GM18519 (cell line): ENCODE measurements around the gene GINS3.
A peak's percentile ranks its signal among the peaks of the same experiment; 100 is the strongest.
"Not testable (repeated sequence)": the region's sequence is repeated elsewhere in the genome, so short reads cannot be mapped to it uniquely, and the experiment has no call there.

ENCODE experiments used
- ATAC-seq: cut with Tn5 transposase; IDR thresholded peaks from one replicate; pipeline ENCODE4 v1.9.1; 2021; ENCODE audit warnings: mild to moderate bottlenecking, moderate library complexity; ENCODE audit not compliant: unreplicated experiment, low FRiP score

The GINS3 gene

GRCh38 chr16:58385218-58385773, 7.0 kb upstream of the GINS3 start:
- ATAC-seq: no peak

DNA sequence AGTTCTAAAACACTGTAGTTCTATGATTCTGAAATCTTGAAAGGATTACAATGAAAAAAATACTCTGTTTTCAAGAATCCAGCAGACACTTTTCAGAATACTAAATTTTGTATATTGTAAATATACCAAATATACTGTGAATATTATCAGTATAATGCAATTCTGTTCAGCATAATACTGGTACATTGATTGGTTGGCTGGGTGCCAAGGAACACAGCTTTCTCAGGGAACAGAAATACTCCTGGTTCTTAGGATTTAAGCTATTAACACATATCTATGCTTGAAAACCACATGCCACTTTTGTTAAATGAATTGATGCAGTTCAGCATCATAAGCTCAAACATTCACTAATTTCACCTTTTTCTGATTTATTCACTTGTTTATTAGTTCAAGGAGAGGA, 2.5 kb upstream of the GINS3 start:
- ATAC-seq: no peak

- peak; percentile 10 for ATAC-seq
Observed at GRCh38 chr16:58393138-58393504, 850 bp downstream of the GINS3 start.

- not testable (repeated sequence) for ATAC-seq
Observed at GRCh38 chr16:58396897-58397296, 4.6 kb downstream of the GINS3 start.

DNA sequence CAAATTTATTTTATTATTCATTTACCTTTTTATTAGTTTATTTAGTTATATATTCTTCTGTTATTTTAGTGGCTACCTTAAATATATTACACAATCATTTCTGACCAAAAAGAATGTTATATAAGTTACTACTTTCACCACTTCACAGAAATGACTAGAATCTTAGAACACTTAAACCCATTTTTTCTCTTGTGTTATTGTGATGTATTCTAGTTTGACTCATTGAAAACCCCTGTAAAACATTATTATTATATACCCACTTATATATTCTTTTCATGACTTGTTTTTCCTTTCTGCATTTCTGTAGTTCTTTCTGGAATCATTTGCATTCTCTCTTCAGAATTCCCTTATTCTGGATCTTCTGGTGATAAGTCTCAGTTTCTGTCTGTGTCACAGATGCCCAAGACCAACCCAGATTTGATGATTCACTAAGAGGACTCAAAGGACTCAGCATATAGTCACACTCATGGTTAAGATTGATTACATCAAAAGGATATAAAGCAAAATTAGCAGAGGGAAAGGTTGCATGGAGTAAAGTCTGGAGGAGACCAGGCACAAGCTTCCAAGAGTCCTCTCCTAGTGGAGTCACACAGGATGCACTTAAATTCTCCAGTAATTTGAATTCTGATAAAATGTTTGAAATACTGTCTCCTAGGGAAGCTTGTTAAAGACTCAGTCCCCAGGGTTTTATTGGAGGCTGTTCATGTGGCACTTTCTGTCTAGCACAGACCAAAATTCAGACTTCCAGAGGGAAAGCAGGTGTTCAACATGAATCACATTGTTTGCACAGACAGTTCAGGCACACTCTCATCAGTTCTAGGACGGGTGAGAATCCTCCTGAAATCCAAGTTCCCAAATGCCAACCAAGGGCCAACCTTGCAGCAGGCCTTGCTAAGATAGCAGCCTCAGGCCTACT, 7.7 kb downstream of the GINS3 start:
- no peak for ATAC-seq

GRCh38 chr16:58401305-58401704, 9.0 kb downstream of the GINS3 start:
- not testable (repeated sequence) for ATAC-seq

DNA sequence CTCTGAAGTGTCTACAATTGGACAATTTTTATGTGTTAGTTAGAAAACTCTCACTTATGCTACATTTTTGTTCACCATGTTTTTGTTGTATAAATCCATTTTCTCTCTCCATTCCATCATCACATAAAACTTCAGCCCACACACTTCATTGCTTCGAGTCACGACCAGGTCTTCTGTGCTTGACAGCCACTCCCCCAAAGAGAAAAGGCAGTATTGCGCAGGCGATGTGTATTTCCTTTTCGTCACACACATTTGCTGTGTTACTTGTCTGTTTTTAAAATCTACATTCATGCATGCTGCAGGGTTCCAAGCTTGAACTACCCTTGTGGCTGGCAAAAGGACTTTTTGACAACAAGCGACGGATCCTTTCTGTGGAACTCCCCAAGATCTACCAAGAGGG, 10.5 kb downstream of the GINS3 start:
- no peak for ATAC-seq

GRCh38 chr16:58409316-58409973, 17.2 kb downstream of the GINS3 start:
- ATAC-seq: no peak

DNA sequence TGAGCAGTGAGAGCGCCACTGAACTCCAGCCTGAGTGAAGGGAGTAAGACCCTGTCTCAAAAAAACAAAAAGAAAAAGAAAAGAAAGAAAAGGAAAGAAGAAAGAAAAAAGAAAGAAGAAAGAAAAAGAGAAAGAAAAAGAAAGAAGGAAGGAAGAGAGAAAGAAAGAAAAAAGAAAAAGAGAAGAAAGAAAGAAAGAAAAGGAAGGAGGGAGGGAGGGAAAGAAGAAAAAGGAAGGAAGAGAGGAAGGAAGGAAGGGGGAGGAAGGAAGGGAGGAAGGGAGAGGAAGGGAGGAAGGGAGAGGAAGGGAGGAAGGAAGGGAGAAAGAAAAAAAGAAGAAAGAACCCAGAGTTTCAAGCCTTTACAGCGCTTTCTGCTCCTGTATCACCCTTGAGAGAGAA, 19.1 kb downstream of the GINS3 start:
- no peak for ATAC-seq

GRCh38 chr16:58411736-58412614, 19.7 kb downstream of the GINS3 start:
- no peak for ATAC-seq

DNA sequence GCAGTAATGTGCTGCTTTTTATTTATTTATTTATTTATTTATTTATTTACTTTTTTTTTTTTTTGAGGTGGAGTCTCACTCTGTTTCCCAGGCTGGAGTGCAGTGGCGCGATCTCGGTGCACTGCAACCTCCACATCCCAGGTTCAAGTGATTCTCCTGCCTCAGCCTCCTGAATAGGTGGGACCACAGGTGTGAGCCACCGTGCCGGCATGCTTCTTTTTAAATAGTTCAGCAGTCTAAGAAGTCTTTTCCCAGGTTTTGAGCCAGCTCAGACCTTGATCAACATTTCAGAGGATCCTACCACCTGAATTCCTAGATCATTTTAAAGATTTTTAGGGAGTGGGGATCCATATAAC, 20.3 kb downstream of the GINS3 start:
- ATAC-seq: not testable (repeated sequence)

- ATAC-seq: no peak
Observed at GRCh38 chr16:58413359-58413758, 21.1 kb downstream of the GINS3 start.

- ATAC-seq: no peak
Observed at GRCh38 chr16:58415003-58415402, 22.7 kb downstream of the GINS3 start.

GRCh38 chr16:58415961-58416360, 23.7 kb downstream of the GINS3 start:
- ATAC-seq: not testable (repeated sequence)

DNA sequence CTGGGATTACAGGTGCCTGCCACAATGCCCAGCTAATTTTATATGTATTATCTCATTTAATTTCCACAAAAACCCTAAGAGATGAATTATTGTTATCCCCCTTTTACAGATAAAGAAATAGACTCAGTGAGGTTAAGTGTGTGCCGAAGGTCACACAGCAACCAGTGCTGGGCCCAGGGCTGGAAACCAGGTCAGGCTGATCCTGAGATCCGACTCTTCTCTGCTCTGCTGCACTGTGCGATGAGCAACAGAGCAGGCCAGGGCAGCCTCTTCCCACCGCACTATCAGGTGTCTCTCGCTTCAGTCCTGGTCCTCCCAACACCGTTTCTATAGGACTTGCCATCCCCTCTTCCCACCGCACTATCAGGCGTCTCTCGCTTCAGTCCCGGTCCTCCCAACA, 24.8 kb downstream of the GINS3 start:
- ATAC-seq: no peak

- ATAC-seq: no peak
Observed at GRCh38 chr16:58417600-58417999, 25.3 kb downstream of the GINS3 start.

DNA sequence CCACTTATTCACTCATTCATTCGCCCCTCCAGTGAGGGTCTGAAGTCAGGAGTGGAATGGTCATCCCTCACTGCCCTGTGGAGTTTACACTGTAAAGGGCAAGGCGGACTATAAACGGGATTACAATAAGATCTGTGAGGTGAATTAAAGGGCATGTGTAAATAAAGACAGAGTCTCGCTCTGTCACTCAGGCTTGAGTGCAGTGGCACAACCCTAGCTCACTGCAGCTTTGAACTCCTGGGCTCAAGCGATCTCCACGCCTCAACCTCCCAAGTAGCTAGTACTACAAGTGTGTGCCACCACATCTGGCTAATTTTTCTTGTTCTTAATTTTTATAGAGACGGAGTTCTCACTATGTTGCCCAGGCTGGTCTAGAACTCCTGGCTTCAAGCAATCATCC, 25.8 kb downstream of the GINS3 start:
- no peak for ATAC-seq

GRCh38 chr16:58418601-58419000, 26.3 kb downstream of the GINS3 start:
- ATAC-seq: no peak

DNA sequence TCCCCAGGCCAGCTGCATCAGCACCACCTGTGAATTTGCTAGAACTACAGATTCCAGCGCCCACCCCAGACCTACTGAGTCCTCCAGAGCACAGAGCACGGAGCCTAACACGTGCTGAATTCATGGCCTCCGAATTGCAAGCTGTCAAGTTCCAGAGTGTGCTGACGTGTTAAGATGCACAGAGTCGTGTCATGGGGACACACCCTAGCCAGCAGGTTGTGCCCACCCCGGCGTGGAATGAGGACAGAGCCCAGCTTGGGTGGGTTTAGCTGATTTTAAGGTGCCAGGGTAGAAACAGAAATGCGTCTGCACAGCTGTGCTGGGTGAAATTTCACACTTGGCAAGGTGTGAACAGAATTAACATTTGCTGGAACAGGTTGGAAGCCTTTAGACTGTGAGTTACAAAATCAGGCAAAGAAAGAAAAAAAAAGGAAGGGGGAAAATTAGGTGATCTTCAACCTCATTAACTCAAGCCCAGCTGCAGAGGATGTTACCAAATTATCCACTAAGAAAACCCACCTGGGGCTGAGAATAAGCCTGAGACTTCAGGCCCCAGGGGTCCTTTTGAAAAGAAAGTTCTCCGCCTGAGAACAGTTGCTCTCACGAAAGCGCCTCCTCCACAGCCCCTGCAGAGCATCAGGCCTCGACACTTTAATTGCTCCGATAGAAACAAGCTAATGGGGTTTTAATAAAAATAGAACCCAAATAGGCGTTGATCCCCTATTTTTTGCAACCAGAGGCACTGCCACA, 27.1 kb downstream of the GINS3 start:
- no peak for ATAC-seq

GRCh38 chr16:58421059-58421458, 28.8 kb downstream of the GINS3 start:
- ATAC-seq: no peak
